Fibroblast of the aortic adventitia (primary cell): ENCODE data around the gene FARS2. TPM values are rescaled to one million over a fixed set of nuclear protein-coding genes. Genes with fewer than 3 reads are reported as not detected.

Experiments
- DNase-seq: peaks from one replicate; pipeline ENCODE4 v3.0.0-alpha.2; 2010; ENCODE audit warnings: low read depth
- H3K4me3 ChIP-seq: 2 replicates; pipeline ENCODE4 v1.5.1; 2011; ENCODE audit warnings: low read depth, mild to moderate bottlenecking, control low read depth, low read length, moderate library complexity
- total RNA-seq: library from RNA; depleted of rRNA; stranded (reverse); fragments of >200 nt; gene quantifications from 2 replicates; pipeline ENCODE4 v1.2.3, GENCODE V29; 2012; ENCODE audit warnings: low replicate concordance
- TF ChIP-seq, protein P1 (sequence below): IDR thresholded peaks from 2 replicates; pipeline ENCODE4 v1.5.1; 2011; ENCODE audit warnings: mild to moderate bottlenecking, low read length, control low read depth, inconsistent platforms; ENCODE audit not compliant: insufficient read depth

FARS2 gene
- total RNA-seq, 1 donor, result 25.5 TPM

DNA sequence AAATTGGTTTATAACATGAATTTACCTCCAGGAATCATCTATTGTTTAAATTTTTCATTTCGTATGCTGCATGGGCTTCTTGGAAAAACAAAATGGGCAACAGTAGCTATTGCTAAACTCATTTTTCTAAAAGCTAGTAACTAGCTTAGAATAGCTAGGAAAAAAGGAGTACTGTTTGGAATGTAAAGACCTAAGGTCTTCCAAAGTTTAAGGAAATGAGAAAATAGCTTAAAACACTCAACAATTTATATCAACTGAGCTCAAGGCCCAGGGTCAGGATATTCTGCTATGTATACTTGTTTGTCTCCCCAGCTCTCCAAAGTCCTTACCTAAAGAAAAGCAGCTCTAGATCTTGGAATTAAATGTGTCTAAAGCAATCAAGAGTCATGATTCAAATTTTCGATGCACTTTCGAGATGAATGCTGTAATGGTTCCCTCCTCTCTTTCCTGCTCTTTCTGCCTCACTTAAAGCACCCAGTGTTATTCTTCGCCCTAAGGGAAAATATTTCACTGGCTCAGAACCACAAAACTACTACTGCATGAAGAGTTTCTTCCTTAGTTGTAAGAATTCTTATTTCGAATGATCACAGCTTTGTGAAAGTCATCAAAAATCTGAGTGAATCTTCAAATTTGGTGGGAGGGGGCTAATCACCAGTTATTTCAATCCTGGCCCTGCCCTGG is 42.2 kb upstream of the FARS2 start:
- no peak for DNase-seq
- no peak overlapping the region for H3K4me3 ChIP-seq
- TF ChIP-seq, protein P1, sequence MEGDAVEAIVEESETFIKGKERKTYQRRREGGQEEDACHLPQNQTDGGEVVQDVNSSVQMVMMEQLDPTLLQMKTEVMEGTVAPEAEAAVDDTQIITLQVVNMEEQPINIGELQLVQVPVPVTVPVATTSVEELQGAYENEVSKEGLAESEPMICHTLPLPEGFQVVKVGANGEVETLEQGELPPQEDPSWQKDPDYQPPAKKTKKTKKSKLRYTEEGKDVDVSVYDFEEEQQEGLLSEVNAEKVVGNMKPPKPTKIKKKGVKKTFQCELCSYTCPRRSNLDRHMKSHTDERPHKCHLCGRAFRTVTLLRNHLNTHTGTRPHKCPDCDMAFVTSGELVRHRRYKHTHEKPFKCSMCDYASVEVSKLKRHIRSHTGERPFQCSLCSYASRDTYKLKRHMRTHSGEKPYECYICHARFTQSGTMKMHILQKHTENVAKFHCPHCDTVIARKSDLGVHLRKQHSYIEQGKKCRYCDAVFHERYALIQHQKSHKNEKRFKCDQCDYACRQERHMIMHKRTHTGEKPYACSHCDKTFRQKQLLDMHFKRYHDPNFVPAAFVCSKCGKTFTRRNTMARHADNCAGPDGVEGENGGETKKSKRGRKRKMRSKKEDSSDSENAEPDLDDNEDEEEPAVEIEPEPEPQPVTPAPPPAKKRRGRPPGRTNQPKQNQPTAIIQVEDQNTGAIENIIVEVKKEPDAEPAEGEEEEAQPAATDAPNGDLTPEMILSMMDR, result no peak

DNA sequence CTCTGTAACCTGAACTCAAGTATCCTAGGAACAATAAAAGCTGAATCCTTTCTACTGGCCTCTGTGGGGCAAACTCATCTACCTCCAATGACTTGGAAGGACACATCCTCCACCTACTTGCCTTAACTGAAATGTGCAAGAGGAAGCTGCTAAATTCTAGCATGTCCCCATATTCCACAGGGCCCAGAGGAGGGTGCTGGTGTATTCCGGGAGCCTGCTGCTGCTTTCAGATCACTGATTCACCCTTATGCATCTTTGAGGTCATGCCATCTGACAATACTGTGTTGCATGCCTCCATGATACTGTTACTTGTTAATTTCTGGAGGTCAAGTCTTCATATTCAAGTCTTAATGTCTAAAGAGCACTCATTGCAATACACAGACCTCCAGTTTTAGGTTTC is 40.9 kb upstream of the FARS2 start:
- DNase-seq, result no peak
- no peak overlapping the region for H3K4me3 ChIP-seq
- TF ChIP-seq, protein P1, result no peak

DNA sequence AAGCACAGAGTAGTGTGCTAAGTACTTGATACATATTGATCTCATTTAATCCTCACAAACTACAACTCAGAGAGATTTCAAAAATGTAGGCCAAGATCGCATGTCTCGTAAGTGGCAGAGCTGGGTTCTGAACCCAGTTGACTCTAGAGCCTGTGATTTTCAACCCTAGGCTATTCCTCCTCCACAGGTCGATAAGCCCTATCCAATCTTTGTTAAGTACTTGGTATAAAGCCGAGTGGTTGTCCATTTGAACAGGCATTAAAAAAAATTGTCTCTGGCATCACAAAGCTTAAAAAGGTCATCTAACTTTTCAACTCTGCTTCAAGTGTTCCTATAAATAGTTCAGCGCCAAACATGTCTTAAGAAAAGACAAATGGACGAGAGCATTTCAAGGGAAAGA is 38.0 kb upstream of the FARS2 start:
- TF ChIP-seq, protein P1, result no peak
- H3K4me3 ChIP-seq, result no peak overlapping the region
- no peak for DNase-seq

DNA sequence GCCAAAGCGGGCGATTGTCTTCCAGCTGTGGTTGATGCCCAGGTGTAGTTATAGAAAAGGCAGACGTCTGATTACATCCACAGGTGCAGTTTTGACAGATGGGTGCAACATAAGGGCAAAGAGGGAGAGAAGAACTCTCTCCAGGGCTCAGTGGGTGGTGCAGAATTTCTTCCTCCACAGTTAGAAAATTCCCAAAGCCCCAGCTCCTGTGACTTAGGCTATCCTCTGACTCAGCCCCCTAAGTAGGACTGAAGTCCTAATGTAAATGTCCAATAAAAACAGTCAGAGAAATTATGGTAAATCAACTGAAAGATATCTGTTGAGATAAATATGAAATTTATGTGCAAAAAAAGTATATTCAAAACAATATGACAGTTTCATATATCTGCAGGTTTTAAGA is 32.0 kb upstream of the FARS2 start:
- TF ChIP-seq, protein P1, result no peak

DNA sequence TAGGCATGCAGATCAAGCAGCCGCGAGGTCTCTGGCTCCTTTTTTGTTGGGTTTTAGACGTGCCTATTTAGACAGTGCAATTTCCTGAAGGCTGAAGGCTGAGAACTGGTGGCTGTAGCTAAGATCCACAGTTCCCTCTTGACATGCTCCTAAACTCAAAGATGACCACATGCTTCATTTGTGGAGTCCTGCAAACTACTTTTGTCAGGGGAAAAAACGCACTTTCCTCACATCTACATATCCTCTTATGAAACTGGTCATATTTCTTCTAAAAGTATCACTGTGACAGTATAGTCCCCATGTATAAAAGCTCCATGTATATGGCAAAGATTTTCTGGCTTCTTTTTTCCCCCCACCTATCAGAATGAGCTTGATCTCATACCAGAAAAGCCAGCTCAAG is 31.2 kb upstream of the FARS2 start:
- no peak for DNase-seq
- H3K4me3 ChIP-seq, result no peak overlapping the region
- TF ChIP-seq, protein P1, result no peak

More for the DNA sequence above, 32.0 kb upstream of the FARS2 start:
- no peak for DNase-seq
- H3K4me3 ChIP-seq, result no peak overlapping the region

DNA sequence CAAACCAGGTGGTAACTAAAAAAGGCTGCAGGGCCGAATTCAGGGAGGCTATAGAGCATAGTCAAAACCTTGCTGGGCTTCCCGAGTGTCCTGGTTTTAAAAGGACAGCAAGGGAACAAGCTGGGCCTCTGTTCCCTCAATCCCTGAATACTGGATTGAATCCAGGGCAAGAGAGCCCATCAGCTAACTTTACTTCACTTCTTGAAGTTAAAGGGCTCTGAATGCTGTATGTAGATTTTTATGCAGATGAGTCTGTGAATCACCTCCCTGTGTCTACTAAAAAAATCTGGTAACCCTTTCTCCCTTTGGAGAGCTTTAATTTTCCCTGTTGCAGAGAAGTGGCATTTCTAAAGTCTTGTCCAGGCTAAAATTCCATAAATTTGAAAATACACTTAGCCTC is 30.0 kb upstream of the FARS2 start:
- no peak overlapping the region for H3K4me3 ChIP-seq
- TF ChIP-seq, protein P1, result no peak
- no peak for DNase-seq

DNA sequence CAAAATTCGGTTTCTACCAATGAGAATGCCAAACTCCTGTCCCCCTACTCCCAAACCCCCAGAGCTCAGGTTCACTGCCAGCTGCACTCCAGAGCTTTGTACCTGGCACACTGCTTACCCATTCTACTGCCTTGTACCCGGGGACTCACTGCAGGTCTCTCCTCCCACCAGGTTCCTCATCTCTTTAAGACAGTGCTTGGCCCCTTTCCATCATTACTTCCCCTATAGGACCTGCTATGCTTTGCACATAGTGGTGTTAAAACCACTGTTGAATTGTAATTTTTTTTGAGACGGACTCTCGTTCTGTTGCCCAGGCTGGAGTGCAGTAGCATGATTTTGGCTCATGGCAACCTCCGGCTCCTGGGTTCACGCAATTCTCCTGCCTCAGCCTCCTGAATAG is 26.4 kb upstream of the FARS2 start:
- no peak overlapping the region for H3K4me3 ChIP-seq
- no peak for DNase-seq
- TF ChIP-seq, protein P1, result no peak
